ENCODE data around the gene SEC23B.

The SEC23B gene

GRCh38 chr20:18588574-18588933, 80.8 kb downstream of the SEC23B start:
- DNase-seq, result no peak

DNA sequence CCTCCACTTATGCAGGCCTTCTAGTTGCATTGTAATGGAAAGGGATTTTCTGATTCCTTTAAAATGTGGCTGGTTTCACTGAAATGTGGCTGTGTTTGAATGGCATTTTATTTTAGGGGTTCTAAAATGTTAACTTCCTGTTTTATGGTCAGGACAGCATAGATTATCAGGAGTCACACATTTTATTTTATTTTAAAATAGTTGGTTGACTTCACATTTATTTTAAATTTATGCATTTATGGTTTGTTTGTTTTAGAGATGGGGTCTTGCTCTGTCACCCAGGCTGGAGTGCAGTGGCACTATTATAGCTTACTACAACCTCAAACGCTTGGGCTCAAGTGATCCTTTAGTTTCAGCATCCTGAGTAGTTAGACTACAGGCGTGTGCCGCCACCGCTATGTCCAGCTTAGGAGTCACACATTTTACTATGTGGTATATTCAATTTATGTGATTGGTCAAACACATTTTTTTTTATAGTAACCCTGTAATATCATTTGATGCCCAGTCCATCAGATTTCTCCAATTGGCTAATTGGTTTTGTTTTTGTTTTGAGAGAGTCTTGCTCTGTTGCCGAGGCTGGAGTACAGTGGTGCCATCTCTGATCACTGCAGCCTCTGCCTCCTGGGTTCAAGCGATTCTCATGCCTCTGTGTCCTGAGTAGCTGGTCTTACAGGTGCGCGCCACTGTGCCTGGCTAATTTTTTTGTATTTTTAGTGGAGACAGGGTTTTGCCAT, 82.4 kb downstream of the SEC23B start:
- DNase-seq, result no peak

- DNase-seq, result no peak
Measured at GRCh38 chr20:18596270-18596669, 88.5 kb downstream of the SEC23B start.

GRCh38 chr20:18609741-18610140, 102.0 kb downstream of the SEC23B start:
- DNase-seq, result no peak
